ENCODE results near the gene GPHN.
"Not testable (repeated sequence)": the region's sequence is repeated elsewhere in the genome, so short reads cannot be mapped to it uniquely, and the experiment has no call there.

Gene GPHN

DNA sequence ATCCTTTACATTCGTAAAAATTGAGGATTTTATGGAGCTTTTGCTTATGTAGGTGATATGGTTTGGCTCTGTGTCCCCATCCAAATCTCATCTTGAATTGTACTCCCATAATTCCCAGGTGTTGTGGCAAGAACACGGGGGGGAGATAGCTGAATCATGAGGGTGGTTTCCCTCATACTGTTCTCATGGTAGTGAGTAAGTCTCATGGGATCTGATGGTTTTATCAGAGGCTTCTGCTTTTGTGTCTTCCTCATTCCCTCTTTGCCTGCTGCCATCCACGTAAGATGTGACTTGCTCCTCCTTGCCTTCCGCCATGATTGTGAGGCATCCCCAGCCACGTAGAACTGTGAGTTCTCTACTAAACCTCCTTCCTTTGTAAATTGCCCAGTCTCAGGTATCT is 5.1 kb upstream of the GPHN start:
- not testable (repeated sequence) for DNase-seq (ENCODE audit: low spot score)

- DNase-seq (ENCODE audit: low spot score), result no peak
These were observed 4.4 kb upstream of the GPHN start for GRCh38 chr14:66503532-66503931.

DNA sequence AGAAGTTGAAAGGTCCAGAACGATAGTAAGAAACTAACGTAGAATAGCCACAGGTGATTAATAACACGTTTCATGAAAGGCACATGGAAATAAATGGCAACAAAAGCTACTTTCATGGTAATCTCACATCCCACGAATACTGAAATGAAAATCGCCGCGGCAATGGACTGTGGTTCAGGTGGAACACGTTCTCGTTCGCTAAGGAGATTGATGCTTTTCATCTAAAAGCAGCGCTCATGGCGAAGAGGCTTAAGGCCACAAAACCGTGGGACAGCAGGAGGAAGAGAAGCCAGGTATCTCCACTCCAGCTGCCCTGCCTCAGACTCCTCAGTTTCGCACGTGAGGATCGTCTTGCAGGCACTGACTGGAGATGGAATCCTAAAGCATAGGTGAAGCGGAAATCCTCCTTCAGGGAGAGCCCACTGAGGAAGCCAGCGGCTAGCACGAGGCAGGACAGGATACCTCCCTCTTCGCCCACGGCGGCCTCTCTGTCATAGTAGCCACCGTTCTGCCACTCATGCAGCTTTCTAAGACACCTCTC is 696 bp upstream of the GPHN start:
- no peak for DNase-seq (ENCODE audit: low spot score)

GRCh38 chr14:66508547-66508845 is 549 bp downstream of the GPHN start:
- DNase-seq (ENCODE audit: low spot score), result no peak

DNA sequence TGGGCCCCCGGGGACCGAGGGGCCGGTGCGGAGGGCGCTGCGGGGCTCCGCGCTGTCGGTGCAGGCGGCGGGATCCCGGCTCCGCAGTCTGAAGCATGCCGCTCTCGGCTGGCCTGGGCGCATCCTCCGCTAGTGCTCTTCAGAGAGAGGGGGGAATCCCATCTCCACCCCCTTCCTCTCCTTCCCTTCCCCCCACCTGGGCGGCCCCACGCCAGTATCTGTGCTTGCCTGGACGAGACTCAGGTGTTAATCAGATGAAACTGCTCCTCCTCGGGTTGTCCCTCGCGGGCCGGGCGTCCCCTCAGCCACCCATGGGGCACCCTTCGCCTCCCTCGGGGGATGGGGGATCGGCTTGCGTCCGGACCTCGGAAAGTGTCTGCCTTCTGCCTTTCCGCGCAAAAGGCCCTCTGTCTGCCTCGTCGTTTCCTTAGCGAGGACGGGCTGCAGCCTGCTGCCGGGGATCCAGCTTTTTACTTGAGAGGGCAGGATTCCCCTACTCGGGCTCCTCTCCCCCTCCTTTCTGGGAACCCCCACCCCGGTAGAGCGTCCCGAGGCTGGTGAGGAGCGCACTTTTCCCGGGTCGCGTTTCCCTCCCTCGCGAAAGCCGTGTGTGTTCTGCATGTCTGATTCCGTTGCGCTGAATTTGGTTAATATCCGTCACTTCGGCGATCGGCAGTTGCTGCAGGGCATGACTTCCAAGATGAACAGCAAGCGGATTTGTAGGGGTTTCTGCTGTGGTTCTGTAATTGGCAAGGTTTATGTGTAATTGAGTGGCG is 1.1 kb downstream of the GPHN start:
- peak; percentile 38 for DNase-seq (ENCODE audit: low spot score)

DNA sequence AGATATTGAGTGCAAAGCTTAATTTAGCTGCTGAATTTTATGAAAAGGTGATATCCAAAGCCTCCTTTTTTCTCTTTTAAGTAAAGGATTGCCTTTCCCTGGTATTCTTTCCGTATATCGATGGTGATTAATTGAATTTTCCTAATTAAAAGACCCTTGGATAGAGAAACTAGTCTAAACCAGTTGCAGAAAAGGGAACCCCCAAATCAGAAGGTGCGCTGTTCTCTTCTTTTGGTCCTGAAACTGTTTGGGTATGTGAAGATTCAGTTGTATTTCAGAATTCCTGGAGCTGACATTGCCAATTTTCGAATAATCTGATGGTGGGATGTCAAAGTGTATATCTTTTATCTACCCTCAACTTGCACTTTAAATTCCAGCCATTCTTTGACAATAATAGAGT is 1.9 kb downstream of the GPHN start:
- DNase-seq (ENCODE audit: low spot score), result no peak

GRCh38 chr14:66511849-66512248 is 3.9 kb downstream of the GPHN start:
- no peak for DNase-seq (ENCODE audit: low spot score)

- DNase-seq (ENCODE audit: low spot score), result no peak
These were observed 6.3 kb downstream of the GPHN start for GRCh38 chr14:66514213-66514612.

DNA sequence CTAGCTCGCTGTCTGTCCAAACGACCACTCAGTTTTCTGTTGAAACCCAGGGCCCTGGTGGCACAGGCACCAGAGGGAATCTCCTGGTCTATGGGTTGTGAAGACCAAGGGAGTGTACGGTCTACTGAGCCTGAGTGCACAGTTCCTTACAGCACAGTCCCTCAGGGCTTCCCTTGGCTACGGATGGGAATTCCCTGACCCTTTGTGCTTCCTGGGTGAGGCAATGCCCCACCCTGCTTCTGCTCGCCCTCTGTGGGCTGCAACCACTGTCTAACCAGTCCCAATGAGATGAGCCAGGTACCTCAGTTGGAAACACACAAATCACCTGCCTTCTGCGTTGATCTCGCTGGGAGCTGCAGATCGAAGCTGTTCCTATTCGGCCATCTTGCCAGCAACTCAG is 22.6 kb downstream of the GPHN start:
- DNase-seq (ENCODE audit: low spot score), result no peak

DNA sequence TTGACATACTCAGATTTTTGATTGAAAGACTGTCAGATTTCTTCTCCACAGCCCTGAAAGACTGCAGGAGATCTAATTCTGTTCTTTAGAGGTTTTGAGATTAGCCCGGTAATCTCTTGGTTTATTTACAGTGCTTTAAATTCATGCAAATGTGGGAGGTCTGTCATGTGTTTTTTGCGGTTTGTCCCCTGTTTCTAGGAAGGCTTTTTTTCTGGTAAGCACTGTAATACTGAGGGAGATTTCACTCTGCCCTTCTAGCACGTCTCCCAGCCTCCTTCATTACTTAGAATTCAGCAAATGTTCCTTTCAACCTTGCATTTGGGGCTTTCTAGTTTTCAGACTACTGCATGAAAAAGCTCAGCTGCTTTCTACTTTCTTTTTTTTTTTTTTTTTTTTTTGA is 31.1 kb downstream of the GPHN start:
- DNase-seq (ENCODE audit: low spot score), result no peak

GRCh38 chr14:66540038-66540437 is 32.1 kb downstream of the GPHN start:
- DNase-seq (ENCODE audit: low spot score), result no peak

DNA sequence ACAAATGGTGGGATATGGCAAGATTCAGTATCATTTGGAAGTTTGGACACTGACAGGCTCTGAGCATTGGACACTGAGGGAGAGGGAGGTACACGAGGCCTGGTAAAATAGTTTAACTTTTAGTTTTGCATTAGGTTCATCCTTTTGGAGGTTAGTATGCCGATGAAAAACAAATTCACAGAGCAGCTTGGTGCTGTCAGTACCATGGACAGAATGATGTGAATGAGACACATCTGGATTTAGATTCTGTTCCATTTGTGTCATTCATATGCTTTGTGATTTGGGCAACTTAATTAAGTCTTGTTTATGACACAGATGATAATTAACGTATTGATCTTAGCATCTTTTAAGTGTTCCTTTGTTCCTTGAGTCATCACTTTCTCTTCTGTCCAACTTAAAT is 33.7 kb downstream of the GPHN start:
- DNase-seq (ENCODE audit: low spot score), result no peak

- DNase-seq (ENCODE audit: low spot score), result no peak
These were observed 36.0 kb downstream of the GPHN start for GRCh38 chr14:66543996-66544395.

- DNase-seq (ENCODE audit: low spot score), result not testable (repeated sequence)
These were observed 37.2 kb downstream of the GPHN start for GRCh38 chr14:66545191-66545590.

GRCh38 chr14:66545751-66546150 is 37.8 kb downstream of the GPHN start:
- DNase-seq (ENCODE audit: low spot score), result not testable (repeated sequence)

- DNase-seq (ENCODE audit: low spot score), result no peak
These were observed 55.8 kb downstream of the GPHN start for GRCh38 chr14:66563731-66564130.

- DNase-seq (ENCODE audit: low spot score), result no peak
These were observed 60.3 kb downstream of the GPHN start for GRCh38 chr14:66568220-66568619.

- no peak for DNase-seq (ENCODE audit: low spot score)
These were observed 64.9 kb downstream of the GPHN start for GRCh38 chr14:66572826-66573225.

- DNase-seq (ENCODE audit: low spot score), result no peak
These were observed 67.1 kb downstream of the GPHN start for GRCh38 chr14:66575014-66575413.

DNA sequence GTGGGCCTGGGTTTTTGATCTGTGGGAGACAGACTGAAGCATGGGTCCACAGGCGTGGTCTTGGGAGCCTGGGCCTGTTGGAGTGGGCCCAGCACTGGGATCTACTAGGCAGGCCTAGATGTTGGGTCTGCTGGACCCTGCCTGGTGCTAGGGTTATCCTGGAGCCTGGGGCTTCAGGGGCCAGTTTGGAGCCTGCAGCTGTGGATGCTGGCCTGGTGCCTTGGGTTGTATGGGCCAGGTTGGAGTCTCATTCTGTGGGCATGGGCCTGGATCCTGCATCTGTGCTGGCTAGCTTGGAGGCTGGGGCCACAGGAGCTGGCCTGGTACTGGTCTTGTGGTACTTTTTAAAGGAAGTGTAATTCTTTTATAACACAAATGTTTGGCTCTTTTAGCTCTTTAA is 68.0 kb downstream of the GPHN start:
- no peak for DNase-seq (ENCODE audit: low spot score)

DNA sequence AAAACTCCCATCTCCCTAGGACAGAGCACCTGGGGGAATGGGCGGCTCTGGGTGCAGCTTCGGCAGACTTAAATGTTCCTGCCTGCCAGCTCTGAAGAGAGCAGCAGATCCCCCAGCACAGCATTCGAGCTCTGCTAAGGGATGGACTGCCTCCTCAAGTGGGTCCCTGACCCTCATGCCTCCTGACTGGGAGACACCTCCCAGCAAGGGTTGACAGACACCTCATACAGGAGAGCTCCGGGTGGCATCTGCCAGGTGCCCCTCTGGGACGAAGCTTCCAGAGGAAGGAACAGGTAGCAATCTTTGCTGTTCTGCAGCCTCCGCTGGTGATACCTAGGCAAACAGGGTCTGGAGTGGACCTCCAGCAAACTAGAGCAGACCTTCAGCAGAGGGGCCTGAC is 79.8 kb downstream of the GPHN start:
- not testable (repeated sequence) for DNase-seq (ENCODE audit: low spot score)

DNA sequence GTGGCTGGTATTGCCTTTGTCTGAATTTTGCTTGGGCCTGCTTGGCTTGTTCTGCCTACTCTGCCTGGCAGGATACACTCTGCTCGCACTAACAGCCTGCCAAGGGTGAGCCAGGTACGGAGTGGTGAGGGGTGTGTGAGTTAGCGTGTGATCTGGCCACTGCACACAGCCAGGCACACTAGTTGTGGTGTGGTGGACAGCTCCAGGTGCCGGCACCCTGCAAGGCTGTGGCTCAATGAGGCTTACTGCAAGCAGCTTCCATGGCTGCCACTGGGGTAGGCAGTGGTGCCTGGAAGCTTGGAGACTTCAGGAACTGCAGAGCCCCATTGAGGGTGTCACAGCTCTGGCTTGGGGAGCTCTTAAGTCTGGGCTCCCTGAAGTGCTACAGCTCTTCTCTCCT is 87.4 kb downstream of the GPHN start:
- no peak for DNase-seq (ENCODE audit: low spot score)

- no peak for DNase-seq (ENCODE audit: low spot score)
These were observed 88.5 kb downstream of the GPHN start for GRCh38 chr14:66596241-66596985.

- DNase-seq (ENCODE audit: low spot score), result no peak
These were observed 92.5 kb downstream of the GPHN start for GRCh38 chr14:66600416-66600815.
